ENCODE data around the gene NTNG1.
A peak's percentile ranks its signal among the peaks of the same experiment; 100 is the strongest.

The NTNG1 gene

DNA sequence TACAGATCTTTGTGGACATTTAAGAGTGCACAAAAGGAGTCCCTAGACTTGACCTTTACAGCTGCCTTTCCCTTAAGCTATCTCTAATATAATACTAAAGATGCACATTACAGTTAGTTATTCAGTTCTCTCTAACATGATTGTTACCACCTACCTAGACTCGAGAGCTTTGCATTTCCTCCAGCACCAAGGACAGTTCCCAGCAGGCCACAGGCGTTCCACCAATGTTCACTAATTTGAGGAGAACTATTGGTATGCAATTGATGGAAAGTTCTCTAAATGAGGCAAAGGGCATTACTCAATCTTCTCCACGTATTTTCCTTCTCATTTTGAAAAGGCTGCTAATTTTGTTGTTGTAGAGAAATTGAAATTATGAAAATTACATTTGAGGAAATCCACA is 5.4 kb upstream of the NTNG1 start:
- DNase-seq (ENCODE audit: insufficient read length, low spot score) (no peak), FAIRE-seq (peak; percentile 45)
- TF ChIP-seq POLR2A (IDR thresholded peaks at IDR 0.05; ENCODE audit: low read depth, low read length) = no peak

DNA sequence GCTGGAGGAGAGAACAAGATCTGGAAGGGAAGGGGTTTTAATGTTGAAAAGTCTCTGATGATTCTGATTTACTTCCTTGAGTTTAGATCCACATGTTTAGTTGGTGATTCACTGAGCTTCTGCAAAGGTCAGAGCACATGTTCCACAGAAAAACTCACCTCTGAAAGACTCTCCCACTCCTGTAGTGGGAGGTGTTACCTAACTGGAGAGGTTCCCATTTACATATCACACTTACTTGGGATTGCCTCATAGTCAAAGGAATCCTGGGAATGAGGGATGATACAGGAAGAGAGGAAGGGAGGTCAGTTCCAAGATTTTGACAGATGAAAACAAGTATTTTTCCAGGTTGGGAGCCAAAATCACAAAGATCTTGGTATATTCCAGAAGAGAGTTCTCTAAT is 2.7 kb upstream of the NTNG1 start:
- no peak for TF ChIP-seq POLR2A (IDR thresholded peaks at IDR 0.05; ENCODE audit: low read depth, low read length)
- peak; percentile 88 for FAIRE-seq
- no peak for DNase-seq (ENCODE audit: insufficient read length, low spot score)

DNA sequence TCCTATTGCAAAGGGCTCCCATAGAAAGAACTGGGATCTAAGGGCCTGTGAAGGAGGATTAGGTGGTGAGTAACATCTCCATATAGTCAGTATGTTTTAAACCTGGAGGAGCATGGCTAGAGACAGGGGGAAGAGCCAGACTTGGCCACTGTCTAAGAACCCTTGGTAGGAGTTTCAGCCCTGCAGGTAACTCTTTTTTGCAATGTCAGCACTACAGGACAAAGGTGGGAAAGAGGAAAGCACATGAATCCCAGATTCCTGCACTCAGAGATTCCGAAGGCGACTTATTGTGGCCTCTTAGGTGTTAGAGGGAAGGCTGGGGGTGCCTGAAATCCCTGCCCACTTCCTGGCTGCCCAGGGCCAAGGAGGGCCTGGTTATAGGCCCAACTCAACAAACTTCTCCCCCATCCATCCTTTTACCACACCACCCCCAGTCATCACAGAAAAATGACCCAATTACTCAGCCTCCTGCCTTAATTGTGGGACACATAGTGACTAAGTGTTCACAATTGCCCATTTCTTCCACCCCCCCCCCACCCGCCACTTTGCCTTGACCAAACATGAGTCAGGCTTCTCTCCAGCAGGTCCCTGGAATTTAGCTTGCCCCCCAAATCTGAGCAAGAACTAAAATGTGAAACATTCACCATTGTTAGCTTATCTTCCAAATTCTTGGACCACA is 1.9 kb upstream of the NTNG1 start:
- peak; percentile 93 for FAIRE-seq
- no peak for TF ChIP-seq POLR2A (IDR thresholded peaks at IDR 0.05; ENCODE audit: low read depth, low read length)
- peak; percentile 23 for DNase-seq (ENCODE audit: insufficient read length, low spot score)

DNA sequence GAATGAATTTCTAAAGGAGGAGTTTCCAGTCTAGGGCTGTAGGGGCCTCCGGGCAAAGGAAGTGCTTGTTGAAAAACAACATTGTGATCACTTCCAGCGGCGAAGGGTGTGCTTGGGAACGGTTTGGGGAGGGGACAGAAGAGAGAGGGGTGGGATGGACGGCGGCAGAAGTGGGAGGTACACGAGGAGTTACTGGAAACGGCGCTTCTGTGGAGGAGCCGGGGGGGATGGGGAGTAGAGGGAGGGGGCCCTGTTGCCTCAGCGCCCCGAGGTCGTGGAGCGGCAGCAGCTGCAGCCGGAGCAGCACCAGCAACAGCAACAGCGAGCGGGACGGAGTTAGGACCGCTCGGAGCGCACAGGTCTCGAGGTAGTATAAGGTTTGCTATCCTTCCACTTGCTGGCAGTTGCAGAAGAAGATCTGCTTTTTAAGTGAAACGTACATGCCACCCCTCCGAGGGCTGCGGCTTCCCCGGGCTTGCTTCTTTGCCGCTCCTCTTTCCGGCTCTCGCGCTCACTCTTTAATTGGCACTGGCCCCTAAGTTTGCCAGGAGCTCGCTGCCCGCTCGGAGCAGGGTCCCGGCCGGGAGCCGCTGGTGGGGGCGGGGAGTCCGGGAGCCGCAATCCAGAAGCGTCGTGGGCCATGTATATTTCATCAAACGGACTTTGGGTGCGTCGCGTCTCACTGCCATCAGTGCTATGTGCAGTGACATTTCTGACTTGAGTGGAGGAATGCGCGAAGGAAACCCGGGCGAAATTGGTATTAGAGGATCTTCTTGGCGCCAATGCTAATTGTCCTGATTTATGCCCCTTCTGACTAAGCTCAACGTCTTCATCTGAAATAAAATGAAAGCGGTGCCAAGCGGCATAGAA is 771 bp upstream of the NTNG1 start:
- TF ChIP-seq POLR2A (IDR thresholded peaks at IDR 0.05; ENCODE audit: low read depth, low read length) = no peak
- FAIRE-seq (peak; percentile 76), DNase-seq (ENCODE audit: insufficient read length, low spot score) (peak; percentile 48)

DNA sequence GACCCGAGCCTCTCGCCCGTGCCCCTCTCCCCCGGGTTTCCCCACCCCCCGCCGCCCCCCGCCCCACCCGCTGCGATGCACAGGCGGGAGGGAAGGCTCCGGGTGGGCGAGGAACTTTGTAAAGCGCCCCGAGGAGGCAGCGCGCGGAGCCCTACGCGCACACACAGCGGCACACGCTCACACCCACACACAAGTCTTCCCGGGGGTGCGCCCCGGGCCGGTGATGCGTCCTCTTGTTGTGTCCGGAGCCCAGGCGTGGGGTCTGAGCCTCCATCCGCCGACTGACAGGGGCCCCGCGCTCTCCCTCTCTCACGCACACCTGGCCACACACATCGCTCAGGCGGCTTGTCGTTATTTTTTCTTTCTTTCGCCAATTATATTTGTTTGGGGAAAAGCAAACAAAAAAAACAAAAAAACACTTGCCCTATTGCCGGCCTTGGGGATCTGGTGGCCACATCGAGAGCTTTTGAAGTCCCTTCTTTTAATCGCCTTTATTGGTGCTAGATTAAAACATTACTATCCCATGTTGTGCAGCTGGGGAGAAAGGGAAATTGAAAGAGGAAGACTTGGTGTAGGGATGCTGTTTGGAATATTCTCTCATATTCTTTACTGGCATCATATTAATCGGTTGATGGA is 770 bp downstream of the NTNG1 start:
- DNase-seq (ENCODE audit: insufficient read length, low spot score) = peak; percentile 13
- FAIRE-seq = no peak
- TF ChIP-seq POLR2A (IDR thresholded peaks at IDR 0.05; ENCODE audit: low read depth, low read length) = no peak

DNA sequence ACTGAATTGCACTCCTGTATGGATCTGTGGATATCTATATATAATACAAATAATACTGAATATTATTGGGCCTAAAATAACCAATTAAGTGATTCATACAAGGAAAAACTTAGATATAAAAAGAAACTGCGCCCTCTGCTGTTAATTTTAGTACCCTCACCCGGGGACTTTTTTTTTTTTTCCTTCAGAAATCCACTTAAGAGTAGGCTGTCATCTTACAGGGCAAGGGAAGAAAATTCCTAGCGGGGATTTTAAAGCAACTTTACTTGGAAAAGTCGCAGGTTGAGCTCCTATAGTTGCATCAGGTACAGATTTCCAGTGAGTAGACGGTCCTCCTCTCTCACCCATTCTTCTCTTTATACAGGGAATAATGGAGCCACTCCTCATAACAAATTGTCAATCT is 1.3 kb downstream of the NTNG1 start:
- FAIRE-seq (peak; percentile 43), DNase-seq (ENCODE audit: insufficient read length, low spot score) (no peak)
- TF ChIP-seq POLR2A (IDR thresholded peaks at IDR 0.05; ENCODE audit: low read depth, low read length) = no peak

DNA sequence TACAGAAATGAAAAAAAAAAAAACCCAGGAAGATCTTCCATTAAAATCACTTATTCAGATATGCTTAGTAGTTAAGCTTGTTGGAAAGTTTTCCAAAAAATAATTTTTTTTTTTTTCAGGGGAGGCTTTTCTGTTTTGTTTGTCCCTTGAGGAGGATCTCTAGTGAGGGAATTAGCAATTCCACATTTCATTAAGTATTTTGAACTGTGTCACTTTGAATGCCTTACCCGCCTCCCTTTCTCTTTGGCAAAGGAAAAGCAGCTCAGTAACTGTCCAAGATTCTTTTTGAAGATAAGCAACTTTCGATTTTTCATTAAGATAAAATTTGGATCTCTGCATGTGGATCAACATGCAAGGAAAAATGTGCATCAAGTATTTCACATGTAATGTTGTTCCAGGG is 1.8 kb downstream of the NTNG1 start:
- no peak for FAIRE-seq
- TF ChIP-seq POLR2A (IDR thresholded peaks at IDR 0.05; ENCODE audit: low read depth, low read length) = no peak
- no peak for DNase-seq (ENCODE audit: insufficient read length, low spot score)

DNA sequence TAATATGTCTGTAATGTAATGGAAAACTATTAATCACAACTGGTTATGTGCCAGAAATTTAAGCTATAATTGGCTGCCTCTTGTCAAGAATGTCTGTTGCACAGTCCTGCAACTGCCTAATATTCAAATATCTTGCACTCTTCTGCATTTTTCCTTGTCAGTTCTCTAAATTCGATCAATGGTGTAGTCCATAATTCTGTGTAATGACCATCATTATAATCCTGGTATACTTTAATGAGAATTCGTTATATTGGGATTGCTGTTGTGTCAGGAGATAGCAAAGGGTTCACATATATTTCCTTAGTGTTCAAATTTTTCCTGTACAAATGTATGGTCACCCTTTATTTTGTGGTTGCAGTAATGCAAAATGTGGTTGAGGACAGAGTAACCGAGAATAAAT is 4.8 kb downstream of the NTNG1 start:
- DNase-seq (ENCODE audit: insufficient read length, low spot score) = no peak
- no peak for TF ChIP-seq POLR2A (IDR thresholded peaks at IDR 0.05; ENCODE audit: low read depth, low read length)
- no peak for FAIRE-seq

DNA sequence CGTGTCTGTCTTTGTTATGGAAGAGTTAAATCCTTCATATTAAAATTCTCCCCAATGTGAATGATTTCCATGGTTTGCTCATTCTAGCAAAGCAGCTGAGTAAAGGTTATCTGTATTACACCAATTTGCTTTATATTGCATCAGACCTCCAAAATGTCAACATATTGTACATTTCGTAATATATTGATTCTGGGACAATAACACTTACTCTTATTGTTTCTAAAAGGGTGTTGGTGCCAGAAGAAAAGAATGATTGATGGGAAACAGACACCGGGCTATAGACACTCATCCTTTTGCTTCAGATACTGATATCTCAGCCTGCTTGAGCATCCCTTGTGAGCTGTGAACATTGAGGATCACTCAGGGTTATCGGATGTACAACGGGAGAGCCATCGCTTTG is 7.0 kb downstream of the NTNG1 start:
- TF ChIP-seq POLR2A (IDR thresholded peaks at IDR 0.05; ENCODE audit: low read depth, low read length) = no peak
- FAIRE-seq (no peak), DNase-seq (ENCODE audit: insufficient read length, low spot score) (no peak)

DNA sequence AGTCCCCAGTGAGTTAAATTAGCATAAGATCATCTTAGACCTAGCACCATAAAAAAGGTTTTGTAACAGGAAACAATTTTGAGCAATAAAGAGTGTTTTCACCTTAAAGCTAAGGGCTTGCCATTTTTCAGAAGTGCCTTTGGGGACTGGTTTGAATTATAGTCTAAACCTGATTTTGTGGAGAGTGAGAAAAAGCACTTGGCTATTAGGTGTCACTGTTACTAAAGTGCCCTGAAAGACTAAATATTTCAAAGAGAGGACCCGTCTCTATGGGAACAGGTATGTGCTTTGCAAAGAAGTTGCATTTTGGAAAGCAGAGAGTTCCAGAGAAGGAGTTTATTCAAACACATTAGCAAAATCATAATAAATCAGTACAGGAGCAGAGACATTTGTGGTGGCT is 9.1 kb downstream of the NTNG1 start:
- no peak for FAIRE-seq
- DNase-seq (ENCODE audit: insufficient read length, low spot score) = no peak
- TF ChIP-seq POLR2A (IDR thresholded peaks at IDR 0.05; ENCODE audit: low read depth, low read length) = no peak

DNA sequence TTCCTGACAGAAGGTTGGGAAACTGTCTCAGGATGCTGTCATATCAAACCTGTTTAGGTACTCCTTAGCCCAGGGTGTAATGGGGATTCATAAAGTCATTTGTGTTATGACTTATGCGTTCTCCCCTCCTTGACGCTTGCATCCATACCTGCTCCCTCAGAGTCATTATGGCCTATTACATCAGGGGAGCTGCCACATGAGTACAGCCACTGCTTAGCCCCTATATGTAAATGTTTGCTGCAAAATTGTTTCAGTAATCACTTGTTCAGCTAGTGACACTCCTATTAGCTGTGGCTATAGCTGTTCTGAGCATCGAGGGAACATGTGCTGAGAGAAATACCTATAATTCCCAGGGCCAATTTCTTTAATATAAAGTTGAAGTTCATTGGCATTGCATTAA is 10.5 kb downstream of the NTNG1 start:
- no peak for TF ChIP-seq POLR2A (IDR thresholded peaks at IDR 0.05; ENCODE audit: low read depth, low read length)
- DNase-seq (ENCODE audit: insufficient read length, low spot score) (no peak), FAIRE-seq (no peak)

DNA sequence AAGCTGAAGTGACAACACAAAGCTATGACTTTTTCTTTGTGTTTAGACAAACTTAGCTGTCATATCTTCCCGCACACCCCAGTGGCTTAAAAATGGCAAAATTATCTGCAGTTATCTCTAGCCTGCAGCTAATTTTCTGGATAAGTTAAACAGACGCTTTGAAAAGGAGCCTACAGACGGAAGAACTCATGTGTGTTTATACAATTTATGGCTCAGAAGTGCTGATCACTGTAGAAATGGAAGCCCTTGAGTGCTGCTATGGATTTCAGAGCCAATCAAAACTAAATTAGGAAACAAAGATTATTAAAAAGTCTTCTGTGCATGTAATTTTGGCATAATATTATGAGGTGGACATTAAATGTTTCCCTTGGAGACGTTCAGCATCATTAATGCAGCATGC is 11.6 kb downstream of the NTNG1 start:
- TF ChIP-seq POLR2A (IDR thresholded peaks at IDR 0.05; ENCODE audit: low read depth, low read length) = no peak
- DNase-seq (ENCODE audit: insufficient read length, low spot score) (no peak), FAIRE-seq (no peak)

DNA sequence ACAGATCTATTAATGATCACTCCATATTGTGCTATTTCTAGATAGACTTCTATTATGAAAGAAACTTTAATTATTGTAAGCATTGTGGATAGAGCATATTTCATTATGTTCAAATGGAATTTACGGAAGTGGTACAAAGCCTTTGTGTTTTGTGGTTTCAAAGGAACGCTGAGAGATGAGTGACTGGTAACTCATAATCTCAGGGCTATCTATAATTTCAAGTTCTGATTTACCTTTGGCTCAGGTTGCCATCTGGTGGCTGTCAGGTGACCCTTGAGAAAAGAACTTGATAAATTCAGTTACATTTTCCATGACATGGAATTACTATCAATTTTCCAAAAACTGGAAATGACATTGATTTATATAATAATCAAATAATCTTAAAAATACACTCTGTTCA is 12.2 kb downstream of the NTNG1 start:
- FAIRE-seq = no peak
- DNase-seq (ENCODE audit: insufficient read length, low spot score) = no peak
- no peak for TF ChIP-seq POLR2A (IDR thresholded peaks at IDR 0.05; ENCODE audit: low read depth, low read length)

DNA sequence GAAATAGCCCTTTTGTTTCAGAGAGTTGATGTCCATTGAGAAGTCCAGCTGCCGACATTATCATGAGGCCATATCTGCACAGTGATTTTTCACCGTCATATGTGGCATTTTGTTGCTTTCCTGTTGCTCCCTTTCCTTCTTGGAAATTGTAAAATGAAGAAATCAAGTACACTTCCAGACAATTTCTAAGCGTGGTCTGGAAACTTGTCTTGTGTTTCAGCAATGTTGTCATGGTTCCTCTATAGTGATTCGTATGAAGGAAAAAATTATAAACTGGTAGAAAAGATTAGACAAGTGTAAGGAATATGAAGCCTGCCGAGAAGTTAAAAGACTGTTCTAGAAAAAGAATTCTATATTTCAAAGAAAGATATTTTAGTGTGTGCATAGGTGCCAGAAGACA is 17.7 kb downstream of the NTNG1 start:
- FAIRE-seq (no peak), DNase-seq (ENCODE audit: insufficient read length, low spot score) (no peak)
- no peak for TF ChIP-seq POLR2A (IDR thresholded peaks at IDR 0.05; ENCODE audit: low read depth, low read length)

Measured in H54 (cell line).